ENCODE measurements around the gene TMEM97.
"Not testable (repeated sequence)": the region's sequence is repeated elsewhere in the genome, so short reads cannot be mapped to it uniquely, and the experiment has no call there.

Gene TMEM97

GRCh38 chr17:28318759-28319597 lies at the start of gene TMEM97:
Gene TMEM97, plus strand, starts transcription at chr17:28319200. Its CDS starts 40 bp downstream, at chr17:28319240.
- DNase-seq (ENCODE audit: low spot score), result peak; percentile 98

GRCh38 chr17:28270055-28270454 lies 48.9 kb upstream of the TMEM97 start:
- DNase-seq (ENCODE audit: low spot score), result no peak

GRCh38 chr17:28270926-28271325 lies 48.1 kb upstream of the TMEM97 start:
- DNase-seq (ENCODE audit: low spot score), result no peak

GRCh38 chr17:28271431-28271830 lies 47.6 kb upstream of the TMEM97 start:
- no peak for DNase-seq (ENCODE audit: low spot score)

- no peak for DNase-seq (ENCODE audit: low spot score)
These were observed 46.8 kb upstream of the TMEM97 start for GRCh38 chr17:28272166-28272565.

GRCh38 chr17:28273341-28273740 lies 45.7 kb upstream of the TMEM97 start:
- not testable (repeated sequence) for DNase-seq (ENCODE audit: low spot score)

GRCh38 chr17:28274591-28275265 lies 44.3 kb upstream of the TMEM97 start:
- no peak for DNase-seq (ENCODE audit: low spot score)

- no peak for DNase-seq (ENCODE audit: low spot score)
These were observed 43.0 kb upstream of the TMEM97 start for GRCh38 chr17:28276011-28276410.

- DNase-seq (ENCODE audit: low spot score), result no peak
These were observed 39.6 kb upstream of the TMEM97 start for GRCh38 chr17:28279411-28279810.

GRCh38 chr17:28280826-28281225 lies 38.2 kb upstream of the TMEM97 start:
- DNase-seq (ENCODE audit: low spot score), result no peak

GRCh38 chr17:28282596-28282995 lies 36.4 kb upstream of the TMEM97 start:
- DNase-seq (ENCODE audit: low spot score), result peak; percentile 29

- no peak for DNase-seq (ENCODE audit: low spot score)
These were observed 33.0 kb upstream of the TMEM97 start for GRCh38 chr17:28285965-28286364.

- DNase-seq (ENCODE audit: low spot score), result no peak
These were observed 28.3 kb upstream of the TMEM97 start for GRCh38 chr17:28290703-28291102.

GRCh38 chr17:28291780-28292330 lies 27.1 kb upstream of the TMEM97 start:
- no peak for DNase-seq (ENCODE audit: low spot score)

GRCh38 chr17:28292878-28293277 lies 26.1 kb upstream of the TMEM97 start:
- DNase-seq (ENCODE audit: low spot score), result not testable (repeated sequence)

- no peak for DNase-seq (ENCODE audit: low spot score)
These were observed 25.0 kb upstream of the TMEM97 start for GRCh38 chr17:28293994-28294393.

- no peak for DNase-seq (ENCODE audit: low spot score)
These were observed 23.1 kb upstream of the TMEM97 start for GRCh38 chr17:28295677-28296578.

GRCh38 chr17:28298449-28298848 lies 20.6 kb upstream of the TMEM97 start:
- no peak for DNase-seq (ENCODE audit: low spot score)

- DNase-seq (ENCODE audit: low spot score), result no peak
These were observed 12.0 kb upstream of the TMEM97 start for GRCh38 chr17:28306954-28307401.

GRCh38 chr17:28313841-28314240 lies 5.2 kb upstream of the TMEM97 start:
- no peak for DNase-seq (ENCODE audit: low spot score)

- no peak for DNase-seq (ENCODE audit: low spot score)
These were observed 2.9 kb upstream of the TMEM97 start for GRCh38 chr17:28315846-28316705.

Measured in SW480 (cell line).